ENCODE measurements around the gene CAMK2D.
A peak's percentile ranks its signal among the peaks of the same experiment; 100 is the strongest.

DNA sequence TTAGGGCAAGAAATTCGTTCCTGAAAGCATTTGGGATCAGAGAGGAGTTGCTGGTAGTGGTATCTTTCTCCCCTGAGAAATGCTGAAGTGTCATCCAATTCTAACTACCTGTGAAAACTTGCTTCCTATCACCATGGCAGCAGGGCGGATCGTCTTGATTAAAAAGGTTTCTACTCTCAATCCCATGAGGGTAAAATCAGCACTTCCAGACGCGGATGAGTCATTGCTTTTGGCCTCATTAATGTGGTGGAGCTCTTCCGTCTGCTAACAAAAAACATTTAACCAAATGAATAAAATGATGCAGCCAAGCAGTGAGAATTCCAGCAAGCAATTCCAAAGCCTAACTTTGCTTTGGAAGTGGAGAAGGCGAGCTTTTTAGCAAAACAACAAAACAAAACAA is 325.6 kb downstream of the CAMK2D start:
- TF ChIP-seq, protein P1, sequence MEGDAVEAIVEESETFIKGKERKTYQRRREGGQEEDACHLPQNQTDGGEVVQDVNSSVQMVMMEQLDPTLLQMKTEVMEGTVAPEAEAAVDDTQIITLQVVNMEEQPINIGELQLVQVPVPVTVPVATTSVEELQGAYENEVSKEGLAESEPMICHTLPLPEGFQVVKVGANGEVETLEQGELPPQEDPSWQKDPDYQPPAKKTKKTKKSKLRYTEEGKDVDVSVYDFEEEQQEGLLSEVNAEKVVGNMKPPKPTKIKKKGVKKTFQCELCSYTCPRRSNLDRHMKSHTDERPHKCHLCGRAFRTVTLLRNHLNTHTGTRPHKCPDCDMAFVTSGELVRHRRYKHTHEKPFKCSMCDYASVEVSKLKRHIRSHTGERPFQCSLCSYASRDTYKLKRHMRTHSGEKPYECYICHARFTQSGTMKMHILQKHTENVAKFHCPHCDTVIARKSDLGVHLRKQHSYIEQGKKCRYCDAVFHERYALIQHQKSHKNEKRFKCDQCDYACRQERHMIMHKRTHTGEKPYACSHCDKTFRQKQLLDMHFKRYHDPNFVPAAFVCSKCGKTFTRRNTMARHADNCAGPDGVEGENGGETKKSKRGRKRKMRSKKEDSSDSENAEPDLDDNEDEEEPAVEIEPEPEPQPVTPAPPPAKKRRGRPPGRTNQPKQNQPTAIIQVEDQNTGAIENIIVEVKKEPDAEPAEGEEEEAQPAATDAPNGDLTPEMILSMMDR (IDR thresholded peaks at IDR 0.05): no peak
- peak; percentile 15 to 77 (median 61) for TF ChIP-seq POLR2AphosphoS5 (IDR thresholded peaks at IDR 0.05)
- TF ChIP-seq POLR2A (IDR thresholded peaks at IDR 0.05): no peak

Measured in sigmoid colon (tissue), 4 donors.